NB4 (cell line): Measurements from ENCODE around the gene TFAP2D.

Experiments
- POLR2A ChIP-seq: IDR thresholded peaks from 2 replicates; pipeline ENCODE4 v1.6.1; 2011; ENCODE audit warnings: mild to moderate bottlenecking; ENCODE audit not compliant: insufficient read length; ENCODE audit errors: extremely low read depth
- TF ChIP-seq, protein P1 (sequence below): IDR thresholded peaks from one replicate; pipeline ENCODE4 v1.5.1; 2012; ENCODE audit warnings: low read depth, low read length

DNA sequence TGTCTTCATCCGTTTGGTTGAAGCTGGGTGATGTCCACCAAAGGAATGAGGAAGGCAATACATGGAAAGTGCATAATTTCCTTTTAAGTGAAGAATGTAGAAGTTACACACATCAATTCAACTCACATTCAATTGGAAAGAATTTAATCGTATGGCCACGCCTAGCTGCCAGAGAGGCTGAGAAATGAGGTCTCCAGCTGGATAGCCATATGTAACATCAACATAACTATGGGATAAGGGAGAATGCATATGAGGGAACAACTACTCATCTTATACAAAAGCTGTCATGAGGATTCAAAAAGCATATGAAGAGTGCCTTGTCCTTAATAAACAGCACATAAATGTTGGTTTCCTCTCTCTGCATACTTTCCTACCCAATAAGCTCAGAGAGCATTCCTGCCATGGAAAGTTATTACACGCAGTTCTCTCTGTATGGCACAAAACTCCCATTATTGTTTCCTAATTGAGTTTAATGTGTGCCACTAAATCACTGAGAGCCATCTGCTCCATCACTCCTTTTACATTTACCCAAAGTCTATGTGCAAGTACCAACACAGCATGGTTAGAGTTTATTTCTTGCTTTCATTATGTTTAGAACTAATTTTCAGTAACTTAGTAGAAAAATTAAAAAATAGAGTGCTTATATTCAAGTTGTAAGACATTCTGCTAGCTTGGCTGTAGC is 21.4 kb upstream of the TFAP2D start:
- TF ChIP-seq, protein P1, sequence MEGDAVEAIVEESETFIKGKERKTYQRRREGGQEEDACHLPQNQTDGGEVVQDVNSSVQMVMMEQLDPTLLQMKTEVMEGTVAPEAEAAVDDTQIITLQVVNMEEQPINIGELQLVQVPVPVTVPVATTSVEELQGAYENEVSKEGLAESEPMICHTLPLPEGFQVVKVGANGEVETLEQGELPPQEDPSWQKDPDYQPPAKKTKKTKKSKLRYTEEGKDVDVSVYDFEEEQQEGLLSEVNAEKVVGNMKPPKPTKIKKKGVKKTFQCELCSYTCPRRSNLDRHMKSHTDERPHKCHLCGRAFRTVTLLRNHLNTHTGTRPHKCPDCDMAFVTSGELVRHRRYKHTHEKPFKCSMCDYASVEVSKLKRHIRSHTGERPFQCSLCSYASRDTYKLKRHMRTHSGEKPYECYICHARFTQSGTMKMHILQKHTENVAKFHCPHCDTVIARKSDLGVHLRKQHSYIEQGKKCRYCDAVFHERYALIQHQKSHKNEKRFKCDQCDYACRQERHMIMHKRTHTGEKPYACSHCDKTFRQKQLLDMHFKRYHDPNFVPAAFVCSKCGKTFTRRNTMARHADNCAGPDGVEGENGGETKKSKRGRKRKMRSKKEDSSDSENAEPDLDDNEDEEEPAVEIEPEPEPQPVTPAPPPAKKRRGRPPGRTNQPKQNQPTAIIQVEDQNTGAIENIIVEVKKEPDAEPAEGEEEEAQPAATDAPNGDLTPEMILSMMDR: no peak
- TF ChIP-seq POLR2A: no peak
